Measurements from ENCODE around the gene ASB3.
"Not testable (repeated sequence)": the region's sequence is repeated elsewhere in the genome, so short reads cannot be mapped to it uniquely, and the experiment has no call there.

The ASB3 gene

DNA sequence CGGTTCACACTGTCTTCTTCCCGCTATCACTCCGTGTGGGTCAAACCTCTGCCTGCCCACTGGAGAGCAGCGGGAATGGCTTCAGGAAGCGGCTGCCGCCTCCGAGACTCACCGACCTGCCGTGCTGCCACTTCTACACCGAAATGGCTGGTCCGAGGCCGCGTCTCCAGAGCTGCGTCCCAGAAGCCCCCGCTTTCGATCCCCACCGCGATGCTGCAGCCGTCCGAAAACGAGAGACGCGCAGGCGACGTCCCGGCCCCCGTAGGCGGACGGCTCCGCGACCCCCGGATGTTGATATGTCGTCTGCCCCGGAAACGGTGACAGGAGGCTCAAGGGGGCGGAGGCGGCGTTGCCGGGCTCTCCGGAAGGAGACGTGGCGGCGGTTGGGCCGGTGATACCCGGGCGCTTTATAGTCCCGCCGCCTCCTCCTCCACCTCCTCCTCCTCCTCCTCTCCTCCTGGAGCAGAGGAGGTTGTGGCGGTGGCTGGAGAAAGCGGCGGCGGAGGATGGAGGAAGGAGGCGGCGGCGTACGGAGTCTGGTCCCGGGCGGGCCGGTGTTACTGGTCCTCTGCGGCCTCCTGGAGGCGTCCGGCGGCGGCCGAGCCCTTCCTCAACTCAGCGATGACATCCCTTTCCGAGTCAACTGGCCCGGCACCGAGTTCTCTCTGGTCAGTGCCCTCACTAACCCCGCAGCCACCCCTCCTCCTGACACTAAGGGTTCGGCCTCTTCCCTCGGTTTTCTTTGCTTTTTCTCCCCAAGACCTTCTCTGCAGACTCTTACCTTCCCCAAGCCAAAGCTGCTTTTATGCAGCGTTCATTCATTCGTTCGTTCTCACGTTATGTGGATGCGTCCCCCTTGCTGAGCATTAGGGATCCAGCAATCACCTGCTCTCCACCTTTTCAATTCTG, at the start of gene ASB3, which contains the start of gene ERLEC1:
Gene ASB3 (minus strand): TSS at position 249 of the 909 bp plus-strand sequence. CDS start 21,381 bp downstream, outside the sequence.
Gene ERLEC1 (plus strand): TSS at position 340 of the 909 bp plus-strand sequence. CDS start 167 bp downstream, at position 507.
- DNase-seq (ENCODE audit: low spot score): peak; percentile 86

- DNase-seq (ENCODE audit: low spot score): not testable (repeated sequence)
Measured at GRCh38 chr2:53829980-53830290, 43.2 kb upstream of the ASB3 start.

GRCh38 chr2:53829273-53829979, 42.7 kb upstream of the ASB3 start:
- DNase-seq (ENCODE audit: low spot score): no peak

DNA sequence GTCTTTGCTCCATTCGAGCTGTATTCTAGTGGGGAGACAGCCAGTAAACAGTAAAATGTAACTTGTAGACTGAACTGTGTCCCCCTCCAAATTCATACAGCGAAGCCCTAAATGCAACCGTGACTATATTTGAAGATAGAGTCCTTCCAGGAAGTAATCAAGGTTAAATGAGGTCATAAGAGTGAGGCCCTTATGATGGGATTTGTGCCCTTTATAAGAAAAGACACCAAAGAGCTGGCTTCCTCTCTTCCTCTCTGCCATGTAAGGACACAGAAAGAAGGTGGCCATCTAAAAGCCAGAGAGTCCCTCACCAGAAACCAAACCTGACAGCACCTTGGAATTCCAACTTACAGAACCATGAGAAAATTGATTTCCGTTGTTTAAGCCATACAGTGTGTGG, 41.6 kb upstream of the ASB3 start:
- DNase-seq (ENCODE audit: low spot score): no peak

DNA sequence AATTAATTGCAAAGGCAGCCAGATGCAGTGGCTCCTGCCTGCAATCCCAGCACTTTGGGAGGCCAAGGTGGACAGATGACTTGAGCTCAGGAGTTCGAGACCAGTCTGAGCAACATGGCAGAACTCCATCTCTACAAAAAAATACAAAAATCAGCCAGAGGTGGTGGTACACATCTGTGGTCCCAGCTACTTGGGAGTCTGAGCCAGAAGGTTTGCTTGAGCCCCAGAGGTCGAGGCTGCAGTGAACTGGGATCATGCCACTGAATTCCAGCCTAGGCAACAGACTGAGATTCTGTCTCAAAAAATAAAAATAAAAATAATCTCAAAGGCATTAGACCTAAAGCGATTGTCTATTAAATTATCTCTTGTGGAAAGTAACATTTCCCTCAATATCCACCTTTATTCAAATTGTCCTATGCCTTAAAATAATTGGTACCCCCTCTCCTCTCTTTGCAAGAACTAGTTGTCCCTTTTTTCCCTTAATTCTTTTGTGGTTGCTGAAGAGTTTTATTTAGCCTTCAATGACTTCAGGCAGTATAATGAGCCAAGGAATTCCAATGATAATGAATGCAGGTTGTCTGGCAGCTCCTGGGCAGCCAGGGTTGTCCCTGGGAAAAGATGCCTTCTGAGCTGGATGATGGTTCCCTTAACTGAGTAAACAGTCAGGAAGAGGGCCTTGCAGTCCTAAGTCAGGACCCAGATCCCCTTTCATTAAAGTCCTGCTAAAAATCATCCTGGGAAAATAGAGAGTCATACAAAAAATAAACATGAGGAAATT, 40.8 kb upstream of the ASB3 start:
- DNase-seq (ENCODE audit: low spot score): no peak

GRCh38 chr2:53826587-53827397, 40.0 kb upstream of the ASB3 start:
- no peak for DNase-seq (ENCODE audit: low spot score)

DNA sequence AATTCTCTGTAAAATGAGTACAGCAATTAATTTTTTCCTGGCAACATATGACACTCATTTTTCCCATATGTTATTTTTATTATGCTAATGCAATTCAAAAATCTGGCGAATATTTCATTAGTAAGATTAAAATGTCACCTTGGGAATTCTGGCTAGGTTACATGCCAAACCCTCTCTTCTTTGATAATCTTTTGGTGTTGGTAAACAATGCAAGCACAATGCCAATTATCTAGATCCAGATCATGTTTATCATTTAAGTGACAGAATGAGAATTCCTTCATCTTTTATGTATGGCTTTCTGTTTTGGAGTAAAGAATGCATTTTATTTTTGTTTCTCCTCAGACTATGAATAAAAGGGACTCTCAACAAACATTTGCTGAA, 39.3 kb upstream of the ASB3 start:
- no peak for DNase-seq (ENCODE audit: low spot score)

DNA sequence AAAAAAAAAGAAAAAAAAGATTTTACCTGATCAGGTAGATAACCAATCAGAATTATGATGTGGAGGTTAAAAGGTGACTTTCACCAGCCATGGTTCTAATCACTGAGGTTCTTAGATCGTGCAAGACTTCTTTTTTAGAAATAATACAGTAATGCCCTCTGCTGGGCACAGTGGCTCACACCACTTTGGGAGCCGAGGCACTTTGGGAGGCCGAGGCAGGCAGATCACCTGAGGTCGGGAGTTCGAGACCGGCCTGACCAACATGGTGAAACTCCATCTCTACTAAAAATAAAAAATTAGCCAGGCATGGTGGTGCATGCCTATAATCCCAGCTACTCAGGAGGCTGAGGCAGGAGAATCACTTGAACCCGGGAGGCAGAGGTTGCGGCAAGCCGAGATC, 36.9 kb upstream of the ASB3 start:
- not testable (repeated sequence) for DNase-seq (ENCODE audit: low spot score)

DNA sequence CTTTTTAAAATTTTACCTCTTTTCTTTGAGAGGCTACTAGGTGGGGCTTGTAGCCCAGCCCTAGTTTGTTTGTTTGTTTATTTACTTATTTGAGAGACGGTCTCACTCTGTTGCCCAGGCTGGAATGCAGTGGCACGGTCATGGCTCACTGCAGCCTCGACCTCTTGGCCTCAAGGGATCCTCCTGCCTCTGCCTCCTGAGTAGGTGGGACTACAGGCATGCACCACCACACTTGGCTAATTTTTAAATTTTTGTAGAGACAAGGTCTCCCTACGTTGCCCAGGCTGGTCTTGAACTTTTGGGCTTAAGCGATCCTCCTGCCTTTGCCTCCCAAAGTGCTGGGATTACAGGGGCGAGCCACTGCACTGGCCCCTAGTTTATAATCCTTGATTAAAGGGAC, 35.1 kb upstream of the ASB3 start:
- DNase-seq (ENCODE audit: low spot score): no peak

DNA sequence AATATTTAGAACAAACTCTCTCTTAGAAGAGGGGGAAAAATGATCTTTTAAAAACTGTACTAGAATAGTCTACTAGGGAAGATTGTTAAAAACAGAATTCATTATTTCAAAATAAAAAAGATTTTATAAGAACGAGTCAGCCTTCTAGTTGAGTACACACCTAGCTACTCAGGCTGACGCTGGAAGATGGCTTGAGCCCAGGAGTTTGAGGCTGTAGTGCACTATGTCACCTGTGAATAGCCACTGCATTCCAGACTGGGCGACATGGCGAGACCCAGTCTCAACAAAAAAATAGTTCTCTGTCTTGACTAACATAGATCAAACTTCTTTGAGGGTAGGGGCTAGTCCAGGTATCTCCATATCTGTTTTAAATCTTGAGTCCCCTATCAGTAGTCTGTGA, 34.0 kb upstream of the ASB3 start:
- no peak for DNase-seq (ENCODE audit: low spot score)

GRCh38 chr2:53820048-53820447, 33.3 kb upstream of the ASB3 start:
- no peak for DNase-seq (ENCODE audit: low spot score)

DNA sequence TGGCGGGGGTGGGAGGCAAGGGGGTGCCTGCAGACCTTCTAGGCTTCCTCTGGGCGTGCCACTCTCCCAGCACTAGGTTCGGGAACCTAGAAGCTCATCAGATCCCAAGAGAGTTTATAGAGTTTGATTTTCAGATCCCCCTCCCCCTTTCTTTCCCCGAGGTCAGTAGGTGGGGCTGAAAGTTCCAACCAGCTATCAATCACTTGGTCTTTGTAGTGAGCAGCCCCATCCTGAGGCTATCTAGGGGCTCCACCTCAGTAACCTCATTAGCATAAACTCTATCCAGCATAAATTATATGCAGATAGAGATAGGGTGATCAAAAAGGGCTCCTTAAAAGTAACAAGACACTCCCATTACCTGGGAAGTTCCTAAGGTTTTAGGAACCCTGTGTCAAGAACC, 32.9 kb upstream of the ASB3 start:
- no peak for DNase-seq (ENCODE audit: low spot score)

GRCh38 chr2:53818854-53819435, 32.2 kb upstream of the ASB3 start:
- no peak for DNase-seq (ENCODE audit: low spot score)

- no peak for DNase-seq (ENCODE audit: low spot score)
Measured at GRCh38 chr2:53813151-53813550, 26.4 kb upstream of the ASB3 start.

DNA sequence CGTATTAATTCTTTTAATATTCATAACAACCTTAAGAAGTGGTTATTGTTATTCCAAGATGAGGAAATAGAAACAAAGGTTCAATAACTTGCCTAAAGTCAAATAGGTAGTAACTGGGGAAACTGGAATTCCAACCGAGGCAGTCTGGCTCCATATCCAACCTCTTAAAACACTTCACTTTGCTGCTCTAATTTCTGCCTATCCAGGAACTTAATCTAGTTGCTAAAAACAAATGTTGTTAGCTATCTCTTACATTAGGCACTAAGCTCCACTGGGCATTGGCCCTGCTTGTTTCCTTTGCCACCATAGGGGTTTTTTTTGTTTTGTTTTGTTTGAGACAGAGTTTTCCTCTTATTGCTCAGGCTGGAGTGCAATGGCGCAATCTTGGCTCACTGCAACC, 24.8 kb upstream of the ASB3 start:
- no peak for DNase-seq (ENCODE audit: low spot score)

GRCh38 chr2:53802617-53803151, 15.9 kb upstream of the ASB3 start:
- DNase-seq (ENCODE audit: low spot score): no peak

- no peak for DNase-seq (ENCODE audit: low spot score)
Measured at GRCh38 chr2:53801547-53801946, 14.8 kb upstream of the ASB3 start.

DNA sequence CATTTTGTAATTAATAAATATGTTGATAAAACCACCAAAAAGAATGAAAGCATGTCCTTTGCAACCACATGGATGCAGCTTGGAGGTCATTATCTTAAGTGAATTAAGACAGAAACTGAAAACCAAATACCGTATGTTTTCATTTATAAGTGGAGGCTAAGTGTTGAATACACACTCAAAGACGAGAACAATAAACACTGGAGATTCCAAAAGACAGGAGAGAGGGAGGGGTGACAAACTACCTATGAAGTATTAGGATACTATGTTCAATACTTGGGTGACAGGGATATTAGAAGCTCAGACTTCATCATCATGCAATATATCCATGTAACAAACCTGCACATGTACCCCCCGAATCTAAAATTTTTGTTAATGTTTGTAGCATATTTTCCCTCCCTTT, 7.1 kb upstream of the ASB3 start:
- no peak for DNase-seq (ENCODE audit: low spot score)

DNA sequence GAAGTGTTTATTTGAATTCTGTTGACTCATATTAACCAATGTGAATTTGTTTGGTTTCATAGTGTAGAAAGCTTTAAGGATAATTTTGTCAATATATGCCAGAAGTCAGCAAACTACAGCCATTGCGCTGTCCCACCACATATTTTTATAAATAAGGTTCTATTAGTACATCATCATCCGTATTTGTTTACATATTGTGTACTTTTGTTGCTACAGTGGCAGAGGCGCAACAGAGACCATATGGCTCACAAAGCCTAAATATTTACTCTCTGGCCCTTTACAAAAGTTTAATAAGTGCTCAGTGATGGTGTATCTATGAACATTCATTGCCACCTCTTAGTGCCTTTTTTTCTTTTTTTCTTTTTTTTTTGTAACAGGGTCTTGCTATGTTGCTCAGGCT, 6.5 kb upstream of the ASB3 start:
- no peak for DNase-seq (ENCODE audit: low spot score)

- peak; percentile 4 for DNase-seq (ENCODE audit: low spot score)
Measured at GRCh38 chr2:53787614-53788289, 999 bp upstream of the ASB3 start.

DNA sequence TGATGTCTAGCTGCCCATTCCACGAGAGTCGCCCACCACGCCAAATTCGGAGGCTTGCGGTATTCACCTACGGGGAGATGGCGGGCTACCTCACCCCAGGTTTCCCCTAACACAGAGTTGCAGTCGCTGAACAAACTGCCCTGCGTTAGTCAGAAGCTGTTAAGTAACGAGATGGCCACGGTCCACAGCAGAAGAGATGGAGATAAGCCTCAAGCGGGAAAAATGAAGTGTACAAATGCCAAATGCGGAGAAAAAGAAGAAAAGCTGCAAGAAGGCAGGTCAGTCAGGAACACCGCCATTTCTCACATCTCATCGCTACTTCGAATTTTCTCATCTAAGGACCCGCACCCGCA, 425 bp downstream of the ASB3 start:
- peak; percentile 6 for DNase-seq (ENCODE audit: low spot score)

Measured in CD4-positive, alpha-beta T cell treated with Interleukin-2 at 100 ng/mL for 4 hours (primary cell).